GM12891 (cell line): ENCODE data around the gene SEC31A.

ENCODE experiments used
- POLR2A ChIP-seq: IDR thresholded peaks from 2 replicates; pipeline ENCODE4 v1.6.1; 2011; ENCODE audit warnings: low read depth, low read length, control low read depth
- POLR2AphosphoS5 ChIP-seq: IDR thresholded peaks from 2 replicates; pipeline ENCODE4 v1.6.1; 2011; ENCODE audit warnings: low read depth, low read length, control low read depth
- POU2F2 ChIP-seq: IDR thresholded peaks from 2 replicates; pipeline ENCODE4 v1.6.1; 2011; ENCODE audit warnings: low read depth, mild to moderate bottlenecking, control low read depth, low read length, moderate library complexity
- TAF1 ChIP-seq: IDR thresholded peaks from 2 replicates; pipeline ENCODE4 v1.6.1; 2011; ENCODE audit warnings: low read depth, low read length, control low read depth

- no peak for TF ChIP-seq POLR2AphosphoS5
- no peak for TF ChIP-seq POLR2A
- TF ChIP-seq POU2F2: no peak
- TF ChIP-seq TAF1: no peak
Observed at GRCh38 chr4:82791179-82791578, 99.8 kb downstream of the SEC31A start.
